HuH-7 (cell line): Measurements from ENCODE around the gene PSG1.
A peak's percentile ranks its signal among the peaks of the same experiment; 100 is the strongest.
"Not testable (repeated sequence)": the region's sequence is repeated elsewhere in the genome, so short reads cannot be mapped to it uniquely, and the experiment has no call there.

ENCODE experiments used
- DNase-seq: peaks from one replicate; pipeline ENCODE4 v3.0.0; 2011; ENCODE audit warnings: low spot score

The PSG1 gene

GRCh38 chr19:42881279-42881678 is 1.8 kb upstream of the PSG1 start:
- DNase-seq, result not testable (repeated sequence)

GRCh38 chr19:42880621-42881020 is 1.1 kb upstream of the PSG1 start:
- DNase-seq, result not testable (repeated sequence)

- DNase-seq, result not testable (repeated sequence)
Observed at GRCh38 chr19:42876596-42876995, 2.9 kb downstream of the PSG1 start.

GRCh38 chr19:42875881-42876280 is 3.6 kb downstream of the PSG1 start:
- not testable (repeated sequence) for DNase-seq

GRCh38 chr19:42874901-42875813 is 4.4 kb downstream of the PSG1 start:
- not testable (repeated sequence) for DNase-seq

GRCh38 chr19:42874136-42874535 is 5.4 kb downstream of the PSG1 start:
- not testable (repeated sequence) for DNase-seq

GRCh38 chr19:42872608-42873007 is 6.9 kb downstream of the PSG1 start:
- no peak for DNase-seq

- no peak for DNase-seq
Observed at GRCh38 chr19:42857544-42857867, 22.0 kb downstream of the PSG1 start.

- peak; percentile 22 for DNase-seq
Observed at GRCh38 chr19:42856866-42857543, 22.5 kb downstream of the PSG1 start.

GRCh38 chr19:42854745-42855144 is 24.8 kb downstream of the PSG1 start:
- DNase-seq, result not testable (repeated sequence)

- not testable (repeated sequence) for DNase-seq
Observed at GRCh38 chr19:42853231-42853630, 26.3 kb downstream of the PSG1 start.

- DNase-seq, result not testable (repeated sequence)
Observed at GRCh38 chr19:42852821-42853220, 26.7 kb downstream of the PSG1 start.

GRCh38 chr19:42851718-42852280 is 27.7 kb downstream of the PSG1 start:
- not testable (repeated sequence) for DNase-seq

- no peak for DNase-seq
Observed at GRCh38 chr19:42850981-42851717, 28.4 kb downstream of the PSG1 start.

- DNase-seq, result no peak
Observed at GRCh38 chr19:42846597-42846996, 32.9 kb downstream of the PSG1 start.

- DNase-seq, result not testable (repeated sequence)
Observed at GRCh38 chr19:42843631-42844030, 35.9 kb downstream of the PSG1 start.

- not testable (repeated sequence) for DNase-seq
Observed at GRCh38 chr19:42832746-42833442, 46.6 kb downstream of the PSG1 start.

- not testable (repeated sequence) for DNase-seq
Observed at GRCh38 chr19:42832023-42832680, 47.4 kb downstream of the PSG1 start.

- no peak for DNase-seq
Observed at GRCh38 chr19:42831221-42832019, 48.1 kb downstream of the PSG1 start.
